EH (cell line): ENCODE results near the gene PRKAR2A.
"Not testable (repeated sequence)": the region's sequence is repeated elsewhere in the genome, so short reads cannot be mapped to it uniquely, and the experiment has no call there.

Source experiments
- DNase-seq: peaks from one replicate; pipeline ENCODE4 v3.0.0-alpha.2; 2015; ENCODE audit warnings: low read depth

PRKAR2A gene

GRCh38 chr3:48778565-48778964 is 69.1 kb downstream of the PRKAR2A start:
- DNase-seq = not testable (repeated sequence)

- DNase-seq = no peak
These were observed 70.8 kb downstream of the PRKAR2A start for GRCh38 chr3:48776854-48777253.

GRCh38 chr3:48770192-48770502 is 77.5 kb downstream of the PRKAR2A start:
- no peak for DNase-seq

DNA sequence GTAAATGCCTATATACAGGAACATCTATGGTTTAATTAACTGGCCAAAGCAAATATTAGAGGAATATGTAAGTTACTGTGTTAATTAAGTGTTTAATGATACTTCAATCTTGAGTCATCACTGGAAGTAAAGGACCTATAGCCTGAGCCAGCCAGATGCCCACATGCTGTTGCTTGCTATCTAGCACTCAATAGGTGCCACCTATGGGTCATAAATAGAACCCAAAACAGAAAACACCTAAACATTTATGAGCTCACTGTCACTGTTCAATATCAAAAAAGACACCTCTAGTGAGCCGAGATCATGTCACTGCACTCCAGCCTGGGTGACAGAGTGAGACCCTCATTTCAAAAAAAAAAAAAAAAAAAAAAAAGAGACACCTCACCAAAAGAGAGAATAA is 82.3 kb downstream of the PRKAR2A start:
- peak; percentile 8 for DNase-seq

DNA sequence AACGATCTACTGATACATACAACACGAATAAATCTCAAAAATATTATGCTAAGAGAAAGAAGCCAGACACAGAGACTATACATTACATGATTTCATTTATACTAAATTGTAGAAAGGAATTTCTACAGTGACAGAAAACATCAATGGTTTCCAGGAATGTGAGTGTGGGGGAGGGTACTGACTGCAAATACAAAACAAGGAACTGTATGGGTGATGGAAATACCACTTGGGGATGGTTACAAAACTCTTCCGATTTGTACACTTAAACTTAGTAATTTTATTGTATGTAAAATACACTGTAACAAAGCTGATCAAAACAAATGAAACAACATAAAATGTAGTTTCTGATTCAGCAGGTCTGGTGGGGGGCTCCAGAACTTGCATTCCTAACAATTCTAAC is 84.9 kb downstream of the PRKAR2A start:
- DNase-seq = no peak

- DNase-seq = not testable (repeated sequence)
These were observed 87.6 kb downstream of the PRKAR2A start for GRCh38 chr3:48759991-48760540.

DNA sequence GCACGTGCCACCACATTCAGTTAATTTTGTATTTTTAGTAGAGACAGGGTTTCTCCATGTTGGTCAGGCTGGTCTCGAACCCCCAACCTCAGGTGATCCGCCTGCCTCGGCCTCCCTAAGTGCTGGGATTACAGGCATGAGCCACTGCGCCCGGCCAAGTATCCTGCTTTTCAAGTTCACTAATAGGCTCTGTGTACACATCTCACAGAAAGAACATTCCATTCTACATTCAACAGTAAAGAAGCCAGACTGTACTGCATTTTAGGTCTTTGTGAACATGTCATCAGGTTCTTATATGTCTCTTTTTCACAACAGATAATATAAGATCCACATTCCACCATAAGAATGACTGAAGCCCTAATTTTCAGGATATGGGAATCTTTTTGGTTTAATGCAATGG is 88.1 kb downstream of the PRKAR2A start:
- DNase-seq = not testable (repeated sequence)

GRCh38 chr3:48759071-48759470 is 88.6 kb downstream of the PRKAR2A start:
- DNase-seq = no peak

GRCh38 chr3:48756640-48757039 is 91.0 kb downstream of the PRKAR2A start:
- no peak for DNase-seq

DNA sequence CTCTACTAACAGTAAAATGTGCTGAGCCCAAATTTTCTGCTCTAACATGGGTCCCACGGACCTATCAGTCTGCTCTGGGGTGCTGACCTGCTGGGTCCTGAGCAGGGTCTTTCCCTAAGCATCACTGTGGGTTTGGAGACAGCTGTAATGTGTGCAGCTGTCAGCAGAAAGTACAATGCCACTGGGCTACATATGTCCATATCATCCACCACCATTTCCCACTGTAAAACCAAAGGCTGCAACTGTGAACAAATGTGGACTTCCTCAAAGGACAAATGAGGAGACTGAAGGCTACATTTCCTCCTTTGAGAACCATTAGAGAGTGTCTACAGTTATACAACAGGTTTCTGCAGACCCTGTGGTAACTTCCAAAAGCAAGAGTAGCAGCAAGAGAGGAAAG is 96.8 kb downstream of the PRKAR2A start:
- DNase-seq = no peak

DNA sequence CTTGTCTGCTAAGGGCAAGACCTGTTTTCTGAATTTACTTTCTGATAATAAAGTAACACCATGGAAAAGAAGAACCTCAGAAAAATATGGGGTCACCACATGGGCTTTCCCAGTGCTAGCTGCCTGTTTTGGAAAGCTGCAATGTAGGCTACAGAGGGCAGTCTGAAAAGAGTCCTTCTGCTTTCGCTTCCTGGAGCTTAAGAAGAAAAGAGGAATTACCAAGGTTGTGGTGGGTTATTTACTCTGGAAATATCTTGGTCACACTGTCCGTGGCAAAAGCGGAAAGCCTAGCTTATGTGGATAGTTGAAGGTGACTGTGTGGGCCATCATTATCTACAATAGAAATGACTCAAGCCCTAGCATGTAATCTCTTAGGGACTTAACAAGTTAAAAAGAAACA is 98.9 kb downstream of the PRKAR2A start:
- no peak for DNase-seq

GRCh38 chr3:48747706-48748105 is 100.0 kb downstream of the PRKAR2A start:
- DNase-seq = no peak

DNA sequence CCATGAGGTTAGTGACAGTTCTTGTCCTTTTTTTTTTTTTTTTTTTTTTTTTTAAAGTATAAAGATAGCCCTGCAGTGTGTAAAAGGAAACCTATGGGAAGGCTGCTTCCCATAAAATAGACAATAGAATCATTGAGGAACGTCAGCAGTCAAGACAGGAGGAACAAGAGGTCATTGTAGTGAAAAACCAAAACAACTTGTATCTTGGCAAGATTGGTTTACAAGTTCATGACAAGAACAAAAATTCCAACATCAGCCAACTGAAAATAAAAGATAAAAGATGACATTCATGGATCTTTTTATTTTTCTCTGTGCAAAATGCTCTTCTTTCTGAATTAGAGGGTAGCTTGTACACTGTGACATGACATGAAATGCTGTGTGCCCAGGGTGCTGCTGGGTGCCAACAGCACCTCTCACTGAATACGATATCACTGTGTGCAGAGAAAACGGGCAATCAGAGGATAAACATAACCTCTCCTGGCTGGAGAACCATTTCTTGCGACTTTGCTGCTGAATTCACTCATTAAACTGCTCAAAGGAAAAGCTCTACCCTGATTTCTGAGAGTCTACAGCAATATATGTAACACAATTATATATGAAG is 100.6 kb downstream of the PRKAR2A start:
- no peak for DNase-seq

- peak; percentile 6 for DNase-seq
These were observed 103.9 kb downstream of the PRKAR2A start for GRCh38 chr3:48743773-48744172.

DNA sequence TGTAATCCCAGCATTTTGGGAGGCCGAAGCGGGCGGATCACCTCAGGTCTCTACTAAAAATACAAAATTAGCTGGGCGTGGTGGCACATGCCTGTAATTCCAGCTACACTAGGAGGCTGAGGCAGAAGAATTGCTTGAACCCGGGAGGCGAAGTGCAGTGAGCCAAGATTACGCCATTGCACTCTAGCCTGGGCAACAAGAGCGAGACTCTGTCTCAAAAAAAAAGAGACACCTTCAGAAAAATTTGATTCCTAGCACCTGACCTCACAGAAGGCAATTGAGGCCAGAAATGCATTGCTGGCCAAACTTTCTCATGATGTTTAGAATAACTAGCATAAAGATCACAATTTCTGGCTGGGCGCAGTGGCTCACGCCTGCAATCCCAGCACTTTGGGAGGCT is 106.4 kb downstream of the PRKAR2A start:
- DNase-seq = not testable (repeated sequence)

GRCh38 chr3:48739955-48740823 is 107.5 kb downstream of the PRKAR2A start:
- DNase-seq = peak; percentile 83

GRCh38 chr3:48739617-48739954 is 108.1 kb downstream of the PRKAR2A start:
- DNase-seq = no peak

GRCh38 chr3:48738926-48739616 is 108.6 kb downstream of the PRKAR2A start:
- no peak for DNase-seq

DNA sequence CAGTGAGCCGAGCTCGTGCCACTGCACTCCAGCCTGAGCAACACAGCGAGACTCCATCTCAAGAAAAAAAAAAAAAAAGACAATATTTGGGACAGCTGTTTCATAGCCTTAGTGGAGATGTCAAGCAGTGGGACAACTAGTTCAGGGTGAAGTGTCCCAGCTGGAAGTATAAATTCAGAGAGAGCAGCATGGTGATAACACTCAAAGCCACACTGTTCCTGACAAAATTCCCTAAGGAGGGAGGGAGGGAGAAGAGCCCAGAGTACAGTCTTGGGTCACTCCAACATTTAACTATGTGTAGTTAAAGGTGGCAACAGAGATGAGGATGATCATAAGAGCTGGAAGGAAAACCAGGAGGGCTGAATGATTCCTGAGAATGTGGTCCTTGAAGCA is 109.5 kb downstream of the PRKAR2A start:
- no peak for DNase-seq

DNA sequence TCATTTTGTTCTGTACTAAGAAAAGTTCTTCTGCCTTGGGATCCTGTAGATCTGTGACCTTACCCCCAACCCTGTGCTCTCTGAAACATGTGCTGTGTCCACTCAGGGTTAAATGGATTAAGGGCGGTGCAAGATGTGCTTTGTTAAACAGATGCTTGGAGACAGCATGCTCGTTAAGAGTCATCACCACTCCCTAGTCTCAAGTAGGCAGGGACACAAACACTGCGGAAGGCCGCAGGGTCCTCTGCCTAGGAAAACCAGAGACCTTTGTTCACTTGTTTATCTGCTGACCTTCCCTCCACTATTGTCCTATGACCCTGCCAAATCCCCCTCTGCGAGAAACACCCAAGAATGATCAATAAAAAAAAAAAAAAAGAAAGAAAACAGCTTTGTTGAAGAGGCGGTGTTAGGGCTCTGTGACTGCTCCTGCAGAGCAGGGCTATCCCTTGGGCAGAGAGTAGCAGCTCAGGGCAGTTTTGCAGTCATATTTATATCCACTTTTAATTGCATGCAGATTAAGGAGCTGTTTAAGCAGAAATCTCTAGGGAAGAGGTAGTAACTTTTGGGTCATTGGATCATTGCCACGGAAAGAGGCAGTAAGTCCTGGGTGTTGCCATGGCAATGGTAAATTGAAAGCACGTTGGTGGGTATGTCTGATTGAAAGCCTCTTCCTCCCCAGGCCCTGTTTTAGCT is 112.5 kb downstream of the PRKAR2A start:
- DNase-seq = peak; percentile 37

DNA sequence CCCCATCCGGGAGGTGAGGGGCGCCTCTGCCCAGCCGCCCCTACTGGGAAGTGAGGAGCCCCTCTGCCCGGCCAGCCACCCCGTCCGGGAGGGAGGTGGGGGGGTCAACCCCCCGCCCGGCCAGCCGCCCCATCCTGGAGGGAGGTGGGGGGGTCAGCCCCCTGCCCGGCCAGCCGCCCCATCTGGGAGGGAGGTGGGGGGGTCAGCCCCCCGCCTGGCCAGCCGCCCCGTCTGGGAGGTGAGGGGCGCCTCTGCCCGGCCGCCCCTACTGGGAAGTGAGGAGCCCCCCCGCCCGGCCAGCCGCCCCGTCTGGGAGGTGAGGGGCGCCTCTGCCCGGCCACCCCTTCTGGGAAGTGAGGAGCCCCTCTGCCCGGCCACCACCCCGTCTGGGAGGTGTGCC is 113.1 kb downstream of the PRKAR2A start:
- not testable (repeated sequence) for DNase-seq

- DNase-seq = not testable (repeated sequence)
These were observed 113.7 kb downstream of the PRKAR2A start for GRCh38 chr3:48733752-48734518.
